GM19240 (cell line): ENCODE data around the gene TMOD4.
"Not testable (repeated sequence)": the region's sequence is repeated elsewhere in the genome, so short reads cannot be mapped to it uniquely, and the experiment has no call there.

Experiments
- DNase-seq: peaks from one replicate; pipeline ENCODE4 v3.0.0; 2011; ENCODE audit warnings: low spot score; ENCODE audit not compliant: insufficient read length

TMOD4 gene

GRCh38 chr1:151175863-151176262, at the start of gene TMOD4:
Gene TMOD4 (minus strand): TSS chr1:151175981. CDS start chr1:151174875, 1,106 bp downstream.
- no peak for DNase-seq

GRCh38 chr1:151222130-151222529, 46.3 kb upstream of the TMOD4 start:
- no peak for DNase-seq

DNA sequence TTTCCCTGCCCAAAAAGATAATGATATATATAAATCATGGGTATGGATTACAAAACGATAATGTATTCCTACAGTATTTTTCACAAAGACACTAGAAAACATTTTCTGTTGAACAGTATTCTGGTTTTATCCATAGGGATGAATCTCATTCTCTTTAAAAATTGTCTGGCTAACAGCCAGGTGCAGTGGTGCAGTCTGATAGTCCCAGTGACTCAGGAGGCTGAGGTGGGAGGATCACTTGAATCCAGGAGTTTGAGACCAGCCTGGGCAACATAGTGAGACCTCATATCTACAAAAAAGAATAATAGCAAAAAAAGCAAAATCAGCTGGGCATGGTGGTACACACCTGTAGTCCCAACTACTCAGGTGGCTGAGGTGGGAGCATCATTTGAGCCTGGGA, 45.8 kb upstream of the TMOD4 start:
- DNase-seq: no peak

- DNase-seq: no peak
These were observed 37.8 kb upstream of the TMOD4 start for GRCh38 chr1:151213560-151213959.

DNA sequence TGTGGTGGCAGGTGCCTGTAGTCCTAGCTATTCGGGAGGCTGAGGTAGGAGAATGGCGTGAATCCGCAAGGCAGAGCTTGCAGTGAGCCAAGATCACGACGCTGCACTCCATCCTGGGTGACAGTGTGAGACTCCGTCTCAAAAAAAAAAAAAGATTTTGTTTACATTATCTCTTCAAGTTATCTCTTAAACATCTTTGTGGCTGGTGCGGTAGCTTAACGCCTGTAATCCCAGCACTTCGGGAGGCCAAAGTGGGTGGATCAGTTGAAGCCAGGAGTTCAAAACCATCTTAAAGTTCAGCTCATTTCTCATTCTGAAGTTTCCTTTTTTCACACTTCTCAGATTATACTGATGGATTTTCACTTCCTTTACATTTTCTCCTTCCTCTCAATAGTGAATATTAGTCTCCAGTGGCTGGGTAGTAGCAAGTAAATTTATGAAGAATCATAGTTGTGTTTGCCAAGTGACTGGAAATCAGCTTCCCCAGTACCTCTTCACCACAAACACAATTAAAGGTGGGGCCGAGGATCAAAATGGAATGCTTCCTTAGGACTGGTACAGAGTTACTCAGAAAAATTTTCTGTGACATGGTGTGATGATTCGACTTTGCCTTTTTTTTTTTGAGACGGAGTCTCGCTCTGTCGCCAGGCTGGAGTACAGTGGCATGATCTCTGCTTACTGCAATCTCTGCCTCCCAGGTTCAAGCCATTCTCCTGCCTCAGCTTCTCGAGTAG, 36.4 kb upstream of the TMOD4 start:
- DNase-seq: no peak

- DNase-seq: no peak
These were observed 35.0 kb upstream of the TMOD4 start for GRCh38 chr1:151210830-151211229.

GRCh38 chr1:151205381-151205965, 29.7 kb upstream of the TMOD4 start:
- DNase-seq: not testable (repeated sequence)

- DNase-seq: no peak
These were observed 24.2 kb upstream of the TMOD4 start for GRCh38 chr1:151199873-151200581.

GRCh38 chr1:151198254-151199127, 22.7 kb upstream of the TMOD4 start, which contains the start of gene PIP5K1A:
Gene PIP5K1A (plus strand): TSS chr1:151198552. CDS start chr1:151198997, 445 bp downstream.
- peak; percentile 92 for DNase-seq

DNA sequence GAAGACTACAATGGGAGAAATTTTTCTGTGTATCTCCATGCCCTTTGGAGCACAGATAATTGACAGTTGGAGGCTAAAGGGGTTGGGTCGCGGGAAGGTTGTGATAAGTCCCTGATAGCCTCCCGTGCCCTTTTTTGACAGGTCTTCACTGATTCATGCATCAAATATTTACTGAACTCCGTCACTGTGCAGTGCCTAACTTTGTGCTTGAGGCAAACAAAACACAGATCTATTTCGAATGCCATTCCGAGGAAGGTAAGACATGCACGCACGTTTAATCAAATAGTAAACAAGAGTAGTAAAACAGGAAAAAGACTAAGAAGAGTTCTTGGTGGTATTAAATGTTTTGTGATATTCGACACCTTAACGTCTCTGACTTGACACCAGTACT, 22.1 kb upstream of the TMOD4 start:
- DNase-seq: no peak

- DNase-seq: no peak
These were observed 20.6 kb upstream of the TMOD4 start for GRCh38 chr1:151196292-151196800.

GRCh38 chr1:151194894-151195594, 19.3 kb upstream of the TMOD4 start:
- not testable (repeated sequence) for DNase-seq

DNA sequence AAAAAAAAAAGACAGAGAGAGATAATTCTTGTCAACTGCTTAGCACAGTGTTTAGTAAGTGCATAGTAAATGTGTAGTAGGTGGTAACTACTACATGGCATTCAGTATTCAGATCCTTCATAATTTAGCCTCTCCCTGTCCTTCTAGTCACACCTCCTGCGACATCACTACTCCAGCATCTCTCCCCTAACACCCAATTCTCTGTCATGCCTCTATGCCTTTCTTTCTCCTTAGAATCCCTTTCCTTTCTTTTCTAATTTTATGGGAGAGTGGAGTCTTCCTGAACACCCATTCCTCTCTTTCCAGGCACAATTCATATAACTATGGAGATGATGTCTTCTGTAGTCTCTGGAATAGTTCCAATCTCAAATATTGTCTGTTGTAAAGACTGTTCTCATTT, 18.1 kb upstream of the TMOD4 start:
- DNase-seq: no peak

- DNase-seq: no peak
These were observed 17.5 kb upstream of the TMOD4 start for GRCh38 chr1:151193304-151193703.

DNA sequence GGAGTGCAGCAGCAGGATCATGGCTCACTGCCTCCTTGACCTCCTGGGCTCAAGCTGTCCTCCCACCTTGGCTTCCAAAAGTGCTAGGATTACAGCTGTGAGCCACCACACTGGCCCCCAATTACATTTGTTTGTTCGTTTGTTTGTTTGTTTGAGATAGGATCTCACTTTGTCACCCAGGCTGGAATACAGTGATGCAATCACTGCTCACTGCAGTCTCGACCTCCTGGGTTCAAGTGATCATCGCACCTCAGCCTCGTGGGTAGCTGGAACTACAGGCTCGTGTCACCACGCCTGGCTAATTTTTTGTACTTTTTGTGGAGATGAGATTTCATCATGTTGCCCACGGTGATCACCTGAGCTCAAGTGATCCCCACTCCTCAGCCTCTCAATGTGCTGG, 16.3 kb upstream of the TMOD4 start:
- DNase-seq: no peak

GRCh38 chr1:151189637-151190445, 14.1 kb upstream of the TMOD4 start, which contains the start of gene VPS72:
Gene VPS72 (minus strand): TSS chr1:151190197. CDS start chr1:151190121, 76 bp downstream.
- DNase-seq: peak; percentile 76

DNA sequence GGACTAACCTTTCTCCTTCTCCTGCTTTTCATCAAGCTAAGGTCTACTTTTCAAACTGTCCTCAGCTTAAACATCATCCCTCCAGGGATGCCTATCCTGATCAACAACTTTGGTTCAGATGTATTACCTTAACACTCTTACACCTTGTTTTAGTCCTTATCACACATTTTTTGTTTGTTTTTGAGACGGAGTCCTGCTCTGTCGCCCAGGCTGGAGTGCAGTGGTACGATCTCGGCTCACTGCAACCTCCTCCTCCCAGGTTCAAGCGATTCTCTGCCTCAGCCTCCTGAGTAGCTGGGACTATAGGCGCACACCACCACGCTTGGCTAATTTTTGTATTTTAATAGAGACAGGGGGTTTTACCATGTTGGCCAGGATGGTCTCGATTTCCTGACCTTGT, 12.9 kb upstream of the TMOD4 start:
- DNase-seq: not testable (repeated sequence)

DNA sequence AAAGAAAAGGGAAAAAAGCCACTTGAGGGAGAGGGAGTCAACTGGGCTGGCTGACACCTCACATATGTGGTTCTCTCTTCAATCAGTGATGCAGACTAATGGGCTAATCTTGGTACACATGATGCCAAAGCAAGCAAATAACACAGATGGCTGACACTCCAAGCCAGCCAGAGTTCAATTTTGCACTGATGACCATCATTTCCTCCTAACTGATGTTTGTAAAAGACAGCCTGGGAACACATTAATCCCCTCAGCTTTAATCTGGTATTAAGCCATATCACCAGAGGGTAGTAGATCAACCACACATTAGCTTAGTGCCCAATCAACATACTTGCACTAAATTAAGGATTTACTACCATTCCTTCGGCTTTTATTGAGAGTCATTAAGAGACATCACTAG, 11.4 kb upstream of the TMOD4 start:
- DNase-seq: no peak

DNA sequence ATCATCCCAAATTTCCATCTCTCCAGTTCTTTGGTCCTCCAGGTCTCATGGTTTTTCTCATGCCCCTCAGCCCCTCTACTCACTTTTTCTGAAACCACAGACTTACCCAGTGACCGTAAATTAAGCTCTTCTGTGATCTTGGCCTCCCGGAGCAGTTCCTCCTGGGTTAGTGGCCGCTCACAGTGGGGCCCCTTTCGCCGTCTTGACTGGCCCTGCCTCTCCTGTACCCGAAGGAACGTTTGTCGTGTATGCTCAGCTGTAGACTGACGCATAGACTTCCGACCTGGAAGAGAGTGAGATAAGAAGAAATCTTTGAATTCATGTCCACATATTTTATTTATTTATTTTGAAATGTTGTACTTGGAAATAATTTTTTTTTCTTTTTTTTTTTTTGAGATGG, 8.4 kb upstream of the TMOD4 start:
- DNase-seq: no peak
